Dendritic cell treated with granulocyte-macrophage colony-stimulating factor and Interleukin-4, amounts not matched to agents 40 ng/mL and 50 ng/mL, for 4 days (primary cell): Measurements from ENCODE around the gene C1QTNF7.

ENCODE experiments used
- H3K27ac Mint-ChIP-seq: one replicate; pipeline ENCODE4 v1.8.0; 2022; ENCODE audit warnings: mild to moderate bottlenecking, mixed read lengths
- H3K27me3 Mint-ChIP-seq: one replicate; pipeline ENCODE4 v1.8.0; 2022; ENCODE audit warnings: mild to moderate bottlenecking, mixed read lengths
- H3K36me3 Mint-ChIP-seq: one replicate; pipeline ENCODE4 v1.8.0; 2022; ENCODE audit warnings: low read depth, mixed read lengths
- H3K4me1 Mint-ChIP-seq: one replicate; pipeline ENCODE4 v1.8.0; 2022; ENCODE audit warnings: low read depth, mixed read lengths
- H3K4me3 Mint-ChIP-seq: one replicate; pipeline ENCODE4 v1.8.0; 2022; ENCODE audit warnings: mild to moderate bottlenecking, moderate library complexity, mixed read lengths
- H3K9me3 Mint-ChIP-seq: one replicate; pipeline ENCODE4 v1.8.0; 2022; ENCODE audit warnings: mixed read lengths
- intact Hi-C: fragments of 100-400 bp; cut with micrococcal nuclease; formaldehyde crosslinking; loops from one replicate; pipeline ENCODE4 v1.15.0; 2022

Gene C1QTNF7

GRCh38 chr4:15427701-15428100 is at the start of gene C1QTNF7:
Gene C1QTNF7, plus strand, starts transcription at chr4:15428033. Its CDS starts 7,711 bp downstream, at chr4:15435744.
- Mint-ChIP-seq H3K4me3 (no peak within 1 kb of the TSS), H3K4me1 (peaks cover 22% of the 10 kb centered on the region), H3K36me3 (no peaks in the 10 kb centered on the region), H3K27me3 (no peaks in the 10 kb centered on the region), H3K9me3 (peaks cover 9% of the 10 kb centered on the region), H3K27ac (no peak within 1 kb of the TSS)
- intact Hi-C loops = no loop called here

GRCh38 chr4:15378062-15378461 is 49.8 kb upstream of the C1QTNF7 start:
- Mint-ChIP-seq H3K27ac (no peak overlapping the region), H3K4me3 (no peak overlapping the region)
- intact Hi-C loops = no loop called here

GRCh38 chr4:15378493-15378892 is 49.3 kb upstream of the C1QTNF7 start:
- Mint-ChIP-seq H3K27ac (no peak overlapping the region), H3K36me3 (no peaks in the 10 kb centered on the region), H3K27me3 (no peaks in the 10 kb centered on the region), H3K4me3 (no peak overlapping the region), H3K4me1 (peaks cover 34% of the 10 kb centered on the region), H3K9me3 (no peaks in the 10 kb centered on the region)
- intact Hi-C loops = no loop called here

More at GRCh38 chr4:15378062-15378461, 49.8 kb upstream of the C1QTNF7 start:
- Mint-ChIP-seq H3K27me3 (no peaks in the 10 kb centered on the region), H3K9me3 (no peaks in the 10 kb centered on the region), H3K4me1 (peaks cover 34% of the 10 kb centered on the region), H3K36me3 (no peaks in the 10 kb centered on the region)

GRCh38 chr4:15381806-15382338 is 46.0 kb upstream of the C1QTNF7 start:
- Mint-ChIP-seq H3K4me1 (peaks cover 19% of the 10 kb centered on the region), H3K4me3 (no peak overlapping the region), H3K9me3 (no peaks in the 10 kb centered on the region), H3K27me3 (no peaks in the 10 kb centered on the region), H3K36me3 (no peaks in the 10 kb centered on the region), H3K27ac (no peak overlapping the region)
- intact Hi-C loops = no loop called here

GRCh38 chr4:15382669-15383273 is 45.1 kb upstream of the C1QTNF7 start:
- peaks cover 11% of the 10 kb centered on the region for H3K4me1 Mint-ChIP-seq
- no peaks in the 10 kb centered on the region for H3K36me3 Mint-ChIP-seq
- H3K9me3 Mint-ChIP-seq = no peaks in the 10 kb centered on the region
- no peak overlapping the region for H3K4me3 Mint-ChIP-seq
- no peak overlapping the region for H3K27ac Mint-ChIP-seq
- H3K27me3 Mint-ChIP-seq = no peaks in the 10 kb centered on the region
- intact Hi-C loops = no loop called here

GRCh38 chr4:15385515-15385914 is 42.3 kb upstream of the C1QTNF7 start:
- Mint-ChIP-seq H3K4me3 (no peak overlapping the region), H3K9me3 (no peaks in the 10 kb centered on the region), H3K27me3 (no peaks in the 10 kb centered on the region), H3K4me1 (no peaks in the 10 kb centered on the region), H3K36me3 (no peaks in the 10 kb centered on the region), H3K27ac (no peak overlapping the region)
- intact Hi-C loops = no loop called here

GRCh38 chr4:15385928-15386327 is 41.9 kb upstream of the C1QTNF7 start:
- Mint-ChIP-seq H3K4me3 (no peak overlapping the region), H3K27ac (no peak overlapping the region), H3K27me3 (no peaks in the 10 kb centered on the region), H3K9me3 (no peaks in the 10 kb centered on the region), H3K36me3 (no peaks in the 10 kb centered on the region), H3K4me1 (no peaks in the 10 kb centered on the region)
- intact Hi-C loops = no loop called here

GRCh38 chr4:15390494-15390893 is 37.3 kb upstream of the C1QTNF7 start:
- Mint-ChIP-seq H3K4me3 (no peak overlapping the region), H3K4me1 (no peaks in the 10 kb centered on the region), H3K9me3 (no peaks in the 10 kb centered on the region), H3K27ac (no peak overlapping the region), H3K27me3 (no peaks in the 10 kb centered on the region), H3K36me3 (no peaks in the 10 kb centered on the region)
- intact Hi-C loops = no loop called here

GRCh38 chr4:15392053-15392805 is 35.6 kb upstream of the C1QTNF7 start:
- H3K36me3 Mint-ChIP-seq = no peaks in the 10 kb centered on the region
- H3K27ac Mint-ChIP-seq = no peak overlapping the region
- H3K27me3 Mint-ChIP-seq = no peaks in the 10 kb centered on the region
- intact Hi-C loops = no loop called here
- no peak overlapping the region for H3K4me3 Mint-ChIP-seq
- H3K9me3 Mint-ChIP-seq = peaks cover 9% of the 10 kb centered on the region
- peaks cover 10% of the 10 kb centered on the region for H3K4me1 Mint-ChIP-seq

- Mint-ChIP-seq H3K4me1 (peaks cover 26% of the 10 kb centered on the region), H3K4me3 (no peak overlapping the region), H3K27ac (no peak overlapping the region), H3K36me3 (no peaks in the 10 kb centered on the region), H3K27me3 (no peaks in the 10 kb centered on the region), H3K9me3 (peaks cover 9% of the 10 kb centered on the region)
- intact Hi-C loops = no loop called here
Observed at GRCh38 chr4:15395311-15395710, 32.5 kb upstream of the C1QTNF7 start.

- H3K4me3 Mint-ChIP-seq = no peak overlapping the region
- no peaks in the 10 kb centered on the region for H3K27me3 Mint-ChIP-seq
- no peak overlapping the region for H3K27ac Mint-ChIP-seq
- H3K9me3 Mint-ChIP-seq = peaks cover 9% of the 10 kb centered on the region
- no peaks in the 10 kb centered on the region for H3K36me3 Mint-ChIP-seq
- H3K4me1 Mint-ChIP-seq = peaks cover 36% of the 10 kb centered on the region
- intact Hi-C loops = loop anchor here (1.0 kb wide), 1 partner anchor 158 kb away; no protein-coding TSS in a partner anchor
Observed at GRCh38 chr4:15396157-15396800, 31.6 kb upstream of the C1QTNF7 start.

GRCh38 chr4:15398001-15398400 is 29.8 kb upstream of the C1QTNF7 start:
- H3K27ac Mint-ChIP-seq = no peak overlapping the region
- peaks cover 9% of the 10 kb centered on the region for H3K9me3 Mint-ChIP-seq
- H3K27me3 Mint-ChIP-seq = no peaks in the 10 kb centered on the region
- no peak overlapping the region for H3K4me3 Mint-ChIP-seq
- H3K36me3 Mint-ChIP-seq = no peaks in the 10 kb centered on the region
- intact Hi-C loops = no loop called here
- peaks cover 50% of the 10 kb centered on the region for H3K4me1 Mint-ChIP-seq

- Mint-ChIP-seq H3K27me3 (no peaks in the 10 kb centered on the region), H3K9me3 (peaks cover 9% of the 10 kb centered on the region), H3K4me1 (peaks cover 56% of the 10 kb centered on the region), H3K4me3 (no peak overlapping the region), H3K27ac (no peak overlapping the region), H3K36me3 (no peaks in the 10 kb centered on the region)
- intact Hi-C loops = no loop called here
Observed at GRCh38 chr4:15398732-15399131, 29.1 kb upstream of the C1QTNF7 start.

GRCh38 chr4:15400226-15400625 is 27.6 kb upstream of the C1QTNF7 start:
- Mint-ChIP-seq H3K4me1 (peaks cover 56% of the 10 kb centered on the region), H3K27me3 (no peaks in the 10 kb centered on the region), H3K27ac (no peak overlapping the region), H3K36me3 (no peaks in the 10 kb centered on the region), H3K9me3 (peaks cover 9% of the 10 kb centered on the region), H3K4me3 (no peak overlapping the region)
- intact Hi-C loops = loop anchor here (5.0 kb wide), 1 partner anchor 57 kb away; no protein-coding TSS in a partner anchor
